Measurements from ENCODE around the gene KCNS1.

DNA sequence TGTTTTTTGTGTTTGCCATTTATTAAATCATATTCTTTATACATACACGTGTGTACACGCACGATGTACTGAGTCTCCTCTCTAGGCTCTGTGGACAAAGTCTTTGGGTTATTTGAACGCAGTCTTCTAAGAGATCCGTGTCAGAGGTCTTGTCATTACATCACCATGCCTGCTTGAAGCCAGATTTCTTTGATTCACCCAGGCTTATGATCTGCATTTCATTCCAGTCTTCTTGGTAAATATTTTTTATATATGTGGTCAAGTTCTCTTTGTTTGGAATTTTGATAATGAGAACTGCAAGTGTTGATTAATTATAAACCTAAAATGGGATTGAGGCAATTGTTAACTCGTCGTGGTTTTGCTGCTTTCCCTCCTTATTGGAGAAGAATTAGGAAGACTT is 34.6 kb downstream of the KCNS1 start:
- TF ChIP-seq, protein P1, sequence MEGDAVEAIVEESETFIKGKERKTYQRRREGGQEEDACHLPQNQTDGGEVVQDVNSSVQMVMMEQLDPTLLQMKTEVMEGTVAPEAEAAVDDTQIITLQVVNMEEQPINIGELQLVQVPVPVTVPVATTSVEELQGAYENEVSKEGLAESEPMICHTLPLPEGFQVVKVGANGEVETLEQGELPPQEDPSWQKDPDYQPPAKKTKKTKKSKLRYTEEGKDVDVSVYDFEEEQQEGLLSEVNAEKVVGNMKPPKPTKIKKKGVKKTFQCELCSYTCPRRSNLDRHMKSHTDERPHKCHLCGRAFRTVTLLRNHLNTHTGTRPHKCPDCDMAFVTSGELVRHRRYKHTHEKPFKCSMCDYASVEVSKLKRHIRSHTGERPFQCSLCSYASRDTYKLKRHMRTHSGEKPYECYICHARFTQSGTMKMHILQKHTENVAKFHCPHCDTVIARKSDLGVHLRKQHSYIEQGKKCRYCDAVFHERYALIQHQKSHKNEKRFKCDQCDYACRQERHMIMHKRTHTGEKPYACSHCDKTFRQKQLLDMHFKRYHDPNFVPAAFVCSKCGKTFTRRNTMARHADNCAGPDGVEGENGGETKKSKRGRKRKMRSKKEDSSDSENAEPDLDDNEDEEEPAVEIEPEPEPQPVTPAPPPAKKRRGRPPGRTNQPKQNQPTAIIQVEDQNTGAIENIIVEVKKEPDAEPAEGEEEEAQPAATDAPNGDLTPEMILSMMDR (optimal IDR thresholded peaks at IDR 0.05 in 1 of 3, IDR thresholded peaks at IDR 0.05 in 1 of 3, conservative IDR thresholded peaks at IDR 0.05 in 1 of 3; ENCODE audit: extremely low read depth in 1 of 3, insufficient read depth in 2 of 3, low read length in 3 of 3) = no peak
- no peak for TF ChIP-seq EZH2 (IDR thresholded peaks at IDR 0.05; ENCODE audit: low read length)
